ENCODE results near the gene KIF6.

The KIF6 gene

GRCh38 chr6:39669207-39669972 is 55.8 kb downstream of the KIF6 start:
- DNase-seq (ENCODE audit: insufficient read length, low spot score) (no peak), FAIRE-seq (no peak)

GRCh38 chr6:39666706-39667489 is 58.3 kb downstream of the KIF6 start:
- FAIRE-seq (no peak), DNase-seq (ENCODE audit: insufficient read length, low spot score) (no peak)

GRCh38 chr6:39665861-39666260 is 59.3 kb downstream of the KIF6 start:
- DNase-seq (ENCODE audit: insufficient read length, low spot score) (no peak), FAIRE-seq (no peak)

- DNase-seq (ENCODE audit: insufficient read length, low spot score), result no peak
- no peak for FAIRE-seq
Measured at GRCh38 chr6:39664173-39664572, 61.0 kb downstream of the KIF6 start.

- no peak for FAIRE-seq
Measured at GRCh38 chr6:39657355-39658135, 67.7 kb downstream of the KIF6 start.

GRCh38 chr6:39654121-39654520 is 71.1 kb downstream of the KIF6 start:
- DNase-seq (ENCODE audit: insufficient read length, low spot score) (no peak), FAIRE-seq (no peak)

More at GRCh38 chr6:39657355-39658135, 67.7 kb downstream of the KIF6 start:
- no peak for DNase-seq (ENCODE audit: insufficient read length, low spot score)

- no peak for FAIRE-seq
Measured at GRCh38 chr6:39653612-39654011, 71.6 kb downstream of the KIF6 start.

GRCh38 chr6:39649996-39650395 is 75.2 kb downstream of the KIF6 start:
- DNase-seq (ENCODE audit: insufficient read length, low spot score) (no peak), FAIRE-seq (no peak)

More at GRCh38 chr6:39653612-39654011, 71.6 kb downstream of the KIF6 start:
- no peak for DNase-seq (ENCODE audit: insufficient read length, low spot score)

GRCh38 chr6:39646751-39647420 is 78.3 kb downstream of the KIF6 start:
- DNase-seq (ENCODE audit: insufficient read length, low spot score), result no peak
- peak; percentile 48 for FAIRE-seq

GRCh38 chr6:39642270-39642669 is 82.9 kb downstream of the KIF6 start:
- no peak for FAIRE-seq
- no peak for DNase-seq (ENCODE audit: insufficient read length, low spot score)

- FAIRE-seq, result peak; percentile 8
- no peak for DNase-seq (ENCODE audit: insufficient read length, low spot score)
Measured at GRCh38 chr6:39638126-39638822, 86.9 kb downstream of the KIF6 start.

- FAIRE-seq, result no peak
- DNase-seq (ENCODE audit: insufficient read length, low spot score), result no peak
Measured at GRCh38 chr6:39634646-39635341, 90.4 kb downstream of the KIF6 start.

GRCh38 chr6:39625209-39625608 is 100.0 kb downstream of the KIF6 start:
- FAIRE-seq, result no peak

GRCh38 chr6:39623750-39624149 is 101.5 kb downstream of the KIF6 start:
- DNase-seq (ENCODE audit: insufficient read length, low spot score), result no peak
- FAIRE-seq, result no peak

More at GRCh38 chr6:39625209-39625608, 100.0 kb downstream of the KIF6 start:
- DNase-seq (ENCODE audit: insufficient read length, low spot score), result no peak

GRCh38 chr6:39617520-39617919 is 107.7 kb downstream of the KIF6 start:
- DNase-seq (ENCODE audit: insufficient read length, low spot score), result no peak
- FAIRE-seq, result no peak

- no peak for FAIRE-seq
- DNase-seq (ENCODE audit: insufficient read length, low spot score), result no peak
Measured at GRCh38 chr6:39617026-39617425, 108.2 kb downstream of the KIF6 start.

GRCh38 chr6:39615622-39616021 is 109.6 kb downstream of the KIF6 start:
- DNase-seq (ENCODE audit: insufficient read length, low spot score) (no peak), FAIRE-seq (no peak)

- DNase-seq (ENCODE audit: insufficient read length, low spot score) (no peak), FAIRE-seq (no peak)
Measured at GRCh38 chr6:39614393-39614950, 110.7 kb downstream of the KIF6 start.

GRCh38 chr6:39610221-39610620 is 115.0 kb downstream of the KIF6 start:
- peak; percentile 72 for FAIRE-seq

More at GRCh38 chr6:39610221-39610620, 115.0 kb downstream of the KIF6 start:
- no peak for DNase-seq (ENCODE audit: insufficient read length, low spot score)

Data from GM19239 (cell line).